ENCODE measurements around the gene GCDH.

GCDH gene

GRCh38 chr19:12868540-12869112 lies 22.3 kb upstream of the GCDH start:
- no peak overlapping the region for H3K27ac ChIP-seq (replicated peaks)
- no peak for TF ChIP-seq REST (IDR thresholded peaks at IDR 0.05; ENCODE audit: insufficient replicate concordance, low read depth)
- no peak for TF ChIP-seq SPI1 (IDR thresholded peaks at IDR 0.05; ENCODE audit: borderline replicate concordance, low read depth)
- TF ChIP-seq GABPA (IDR thresholded peaks at IDR 0.05; ENCODE audit: low read depth): no peak
- TF ChIP-seq CTCF (IDR thresholded peaks at IDR 0.05; ENCODE audit: insufficient read depth, low read length): no peak
- no peak for TF ChIP-seq POLR2AphosphoS5 (IDR thresholded peaks at IDR 0.05; ENCODE audit: low read depth)

GRCh38 chr19:12871681-12872080 lies 19.3 kb upstream of the GCDH start:
- Histone ChIP-seq H3K4me3 (replicated peaks; ENCODE audit: insufficient read depth, low read length) (no peak overlapping the region), H3K27me3 (ENCODE audit: insufficient read depth, poor library complexity, severe bottlenecking) (no peaks in the 10 kb centered on the region), H3K27ac (replicated peaks) (no peak overlapping the region)
- no peak for TF ChIP-seq SPI1 (IDR thresholded peaks at IDR 0.05; ENCODE audit: borderline replicate concordance, low read depth)
- no peak for TF ChIP-seq CTCF (IDR thresholded peaks at IDR 0.05; ENCODE audit: insufficient read depth, low read length)
- no peak for TF ChIP-seq REST (IDR thresholded peaks at IDR 0.05; ENCODE audit: insufficient replicate concordance, low read depth)
- TF ChIP-seq GABPA (IDR thresholded peaks at IDR 0.05; ENCODE audit: low read depth): no peak
- TF ChIP-seq POLR2AphosphoS5 (IDR thresholded peaks at IDR 0.05; ENCODE audit: low read depth): no peak
- no peak for DNase-seq (ENCODE audit: low read depth in 1 of 2, low spot score in 1 of 2)

More at GRCh38 chr19:12868540-12869112, 22.3 kb upstream of the GCDH start:
- no peaks in the 10 kb centered on the region for H3K27me3 ChIP-seq (ENCODE audit: insufficient read depth, poor library complexity, severe bottlenecking)
- DNase-seq (ENCODE audit: low read depth in 1 of 2, low spot score in 1 of 2): no peak
- no peak overlapping the region for H3K4me3 ChIP-seq (replicated peaks; ENCODE audit: insufficient read depth, low read length)

GRCh38 chr19:12872255-12872654 lies 18.7 kb upstream of the GCDH start:
- no peak for DNase-seq (ENCODE audit: low read depth in 1 of 2, low spot score in 1 of 2)
- H3K27ac ChIP-seq (replicated peaks): no peak overlapping the region
- TF ChIP-seq POLR2AphosphoS5 (IDR thresholded peaks at IDR 0.05; ENCODE audit: low read depth): no peak
- TF ChIP-seq CTCF (IDR thresholded peaks at IDR 0.05; ENCODE audit: insufficient read depth, low read length): no peak
- TF ChIP-seq GABPA (IDR thresholded peaks at IDR 0.05; ENCODE audit: low read depth): no peak
- no peak for TF ChIP-seq SPI1 (IDR thresholded peaks at IDR 0.05; ENCODE audit: borderline replicate concordance, low read depth)
- TF ChIP-seq REST (IDR thresholded peaks at IDR 0.05; ENCODE audit: insufficient replicate concordance, low read depth): no peak
- H3K4me3 ChIP-seq (replicated peaks; ENCODE audit: insufficient read depth, low read length): no peak overlapping the region
- no peaks in the 10 kb centered on the region for H3K27me3 ChIP-seq (ENCODE audit: insufficient read depth, poor library complexity, severe bottlenecking)
